ENCODE measurements around the gene MYNN.

Gene MYNN

DNA sequence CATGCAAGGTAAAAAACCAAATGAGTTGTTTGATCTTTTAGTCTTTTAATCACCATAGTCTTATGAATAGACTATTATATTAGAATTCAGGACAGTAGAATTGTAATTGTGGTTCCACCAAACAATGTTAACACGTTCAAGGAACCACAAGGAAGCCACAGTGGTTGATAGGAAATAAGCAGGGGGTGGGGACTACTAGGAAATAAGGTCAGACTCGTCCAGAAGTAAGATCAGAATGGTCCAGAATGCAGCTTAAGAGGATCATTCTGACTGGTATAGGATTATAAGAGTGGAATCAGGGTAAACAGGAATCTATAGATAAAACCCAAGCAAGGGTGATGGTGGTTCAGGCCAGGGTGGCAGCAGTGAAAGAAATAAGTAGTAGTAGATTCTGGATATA is 7.5 kb downstream of the MYNN start:
- DNase-seq, result no peak

DNA sequence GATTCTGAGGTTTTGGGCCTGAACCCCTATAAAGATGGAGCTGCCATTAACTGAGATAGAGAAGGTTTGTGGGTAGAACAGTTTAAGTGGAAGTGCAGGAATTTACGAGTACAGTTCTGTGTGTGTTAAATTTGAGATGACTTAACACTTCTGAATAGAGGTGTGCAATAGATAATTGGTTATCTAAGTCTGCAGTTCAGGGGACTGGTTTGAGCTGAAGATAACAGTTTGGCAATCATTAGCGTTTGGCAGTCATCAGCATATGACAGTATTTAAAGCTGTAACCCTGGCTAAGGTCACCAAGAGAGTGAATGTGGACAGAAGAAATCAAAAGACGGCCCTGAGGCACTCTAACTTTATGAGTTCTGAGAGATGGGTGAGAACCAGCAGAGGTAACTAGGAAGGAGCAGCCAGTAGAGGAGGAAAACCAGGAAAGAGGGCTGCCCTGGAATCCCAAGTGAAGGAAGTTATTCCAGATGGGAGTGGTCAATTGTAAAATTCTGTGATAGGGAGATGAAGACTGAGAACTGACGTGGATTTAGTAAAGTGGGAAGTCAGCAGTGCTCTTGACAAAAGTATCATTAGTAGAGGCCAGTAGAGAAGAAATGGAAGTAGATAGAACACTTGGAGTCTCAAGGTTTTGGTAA is 8.1 kb downstream of the MYNN start:
- DNase-seq, result no peak

DNA sequence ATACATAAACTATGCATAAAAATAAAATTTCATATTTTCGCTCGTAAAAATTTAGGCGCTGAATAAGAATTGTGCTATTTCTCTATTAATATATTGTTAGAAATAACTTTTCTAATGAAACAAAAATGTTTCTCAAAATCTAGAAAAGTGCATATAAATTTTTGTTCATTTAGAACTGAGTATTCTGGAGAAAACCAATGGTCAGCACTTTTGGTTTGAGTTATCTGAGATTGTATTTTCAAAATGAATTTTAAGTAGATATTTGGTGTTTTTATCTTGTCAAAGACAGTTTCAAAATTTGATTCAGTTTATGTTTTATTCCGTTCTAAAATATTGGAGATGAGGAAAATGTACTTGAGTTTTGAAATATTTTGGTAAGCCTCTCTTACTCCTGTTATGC is 13.9 kb downstream of the MYNN start:
- no peak for DNase-seq

DNA sequence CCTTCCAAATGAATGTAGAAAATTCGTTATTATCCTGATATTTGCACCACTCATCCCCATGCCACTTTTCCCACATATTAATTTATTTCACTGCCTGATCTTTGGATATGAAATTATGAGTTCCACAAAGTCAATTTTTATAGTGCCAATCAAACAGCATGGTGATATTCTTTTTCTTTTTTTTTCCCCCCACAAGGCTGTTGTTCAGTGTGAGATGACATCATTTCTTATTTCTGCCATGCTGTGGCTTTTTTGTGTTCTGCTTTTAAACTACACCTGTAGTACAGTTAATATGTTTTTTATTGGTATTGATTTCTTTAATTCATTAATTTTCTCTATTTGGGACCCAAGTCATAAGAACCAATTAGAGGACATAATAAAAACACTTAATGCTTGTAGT is 14.6 kb downstream of the MYNN start:
- no peak for DNase-seq

DNA sequence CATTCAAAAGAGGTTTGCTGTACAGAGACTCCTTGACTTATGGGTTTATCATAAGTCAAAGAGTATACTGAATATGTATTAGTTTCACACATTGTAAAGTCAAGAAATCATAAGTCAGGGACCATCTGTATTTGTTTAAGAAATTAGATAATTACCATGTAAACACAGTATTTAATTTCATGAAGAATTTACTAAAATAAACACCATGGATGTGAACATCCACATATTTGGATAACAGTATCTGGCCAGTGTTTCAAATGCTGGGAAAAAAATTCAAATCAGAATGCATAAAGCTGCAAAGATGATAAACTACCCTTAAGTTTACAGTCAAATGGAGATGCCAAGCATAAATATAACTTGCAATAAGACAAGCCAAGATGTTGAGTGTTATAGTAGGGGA is 17.0 kb downstream of the MYNN start:
- DNase-seq, result no peak

DNA sequence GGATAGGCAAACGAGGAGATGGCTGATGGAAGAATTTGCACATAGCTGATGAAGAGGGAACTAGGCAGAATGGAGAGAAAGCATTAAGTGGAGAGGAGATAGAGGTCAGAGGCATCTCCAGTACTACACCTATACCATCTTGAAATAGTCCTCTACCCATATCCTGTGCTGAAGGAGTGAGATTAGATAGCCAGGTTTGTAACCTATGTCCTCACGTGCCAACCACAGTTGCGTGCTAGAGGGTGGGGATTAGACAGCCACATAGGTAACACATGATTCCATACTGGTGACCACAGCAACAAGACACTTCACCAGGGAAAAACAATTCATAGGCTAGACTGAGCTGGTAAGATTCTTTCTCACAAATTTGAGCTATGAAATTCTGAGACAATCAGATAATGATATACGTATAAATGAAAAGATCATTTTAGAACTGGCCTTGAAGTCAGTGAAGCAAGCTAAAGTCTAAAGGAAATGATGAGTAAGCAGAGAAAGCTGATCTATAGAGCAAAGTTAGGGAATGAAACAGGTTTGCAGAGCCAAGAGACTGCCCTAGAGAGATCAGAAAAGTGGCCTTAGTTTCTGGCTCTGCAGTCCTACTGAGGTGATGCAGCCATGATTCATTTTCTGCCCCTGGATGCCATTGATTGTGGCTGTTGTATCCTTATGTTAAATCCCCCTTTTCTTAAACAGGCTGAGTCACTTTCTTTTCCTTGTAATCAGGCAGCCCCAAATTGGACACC is 17.7 kb downstream of the MYNN start:
- no peak for DNase-seq

DNA sequence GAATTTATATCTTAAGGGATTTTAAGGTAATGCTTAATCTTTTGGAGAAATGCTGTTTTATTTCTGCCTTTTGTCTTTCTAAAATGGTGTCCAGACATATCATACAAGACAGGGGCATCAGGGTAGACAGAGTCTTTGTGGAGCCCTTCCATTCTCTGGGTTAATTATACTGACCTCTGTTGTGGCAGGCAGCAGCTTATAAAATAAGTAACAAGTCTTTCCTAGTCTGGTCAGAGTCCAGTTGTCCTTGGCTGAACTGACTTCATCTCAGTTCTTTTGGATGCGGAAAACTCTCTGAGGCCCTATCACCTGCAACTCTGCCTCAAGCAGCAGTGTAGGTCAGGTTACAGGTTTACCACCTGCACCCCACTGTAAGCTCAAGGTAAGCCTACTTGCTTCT is 19.2 kb downstream of the MYNN start:
- no peak for DNase-seq

DNA sequence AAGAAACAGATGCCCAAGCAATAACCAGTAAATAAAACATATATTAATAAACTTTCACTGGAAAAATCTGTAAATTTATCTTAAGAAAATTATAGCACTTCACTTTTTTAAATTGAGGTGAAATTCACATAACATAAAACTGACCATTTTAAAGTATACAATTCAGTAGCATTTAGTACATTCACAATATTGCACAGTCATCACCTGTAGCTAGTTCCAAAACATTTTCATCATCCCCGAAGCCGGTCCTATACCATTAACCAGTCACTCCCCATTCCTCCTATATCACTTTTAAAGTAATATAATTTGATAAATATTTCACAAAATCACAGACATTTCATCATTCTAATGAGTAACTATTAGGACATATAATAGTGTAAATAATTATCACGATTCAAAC is 31.5 kb downstream of the MYNN start:
- DNase-seq, result no peak

DNA sequence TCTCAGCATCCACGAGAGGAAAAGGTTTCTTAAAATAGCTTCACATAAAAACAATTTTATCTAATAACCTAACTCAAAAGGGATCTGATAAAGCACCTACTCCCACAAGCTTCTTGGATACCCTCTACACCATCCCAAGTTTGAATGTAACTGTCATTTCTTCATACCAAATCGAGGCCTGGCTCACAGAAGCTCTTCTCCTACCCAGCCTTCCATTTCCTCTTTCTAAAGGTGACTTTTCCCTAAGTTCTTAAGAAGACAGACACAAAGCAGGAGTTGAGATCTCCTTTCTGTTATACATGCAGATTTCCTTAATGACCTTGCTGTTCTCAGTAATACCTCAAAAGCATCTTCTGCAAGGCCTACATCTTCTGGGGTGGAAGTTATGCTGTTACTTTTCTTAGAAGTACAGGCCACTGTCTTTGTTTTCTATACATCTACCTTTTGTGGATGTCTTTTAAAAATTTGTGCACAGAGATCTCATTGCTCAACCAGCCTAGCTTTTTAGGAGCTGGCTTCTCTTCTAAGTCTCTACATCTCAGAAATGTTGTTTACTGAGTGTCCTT is 36.1 kb downstream of the MYNN start:
- no peak for DNase-seq

DNA sequence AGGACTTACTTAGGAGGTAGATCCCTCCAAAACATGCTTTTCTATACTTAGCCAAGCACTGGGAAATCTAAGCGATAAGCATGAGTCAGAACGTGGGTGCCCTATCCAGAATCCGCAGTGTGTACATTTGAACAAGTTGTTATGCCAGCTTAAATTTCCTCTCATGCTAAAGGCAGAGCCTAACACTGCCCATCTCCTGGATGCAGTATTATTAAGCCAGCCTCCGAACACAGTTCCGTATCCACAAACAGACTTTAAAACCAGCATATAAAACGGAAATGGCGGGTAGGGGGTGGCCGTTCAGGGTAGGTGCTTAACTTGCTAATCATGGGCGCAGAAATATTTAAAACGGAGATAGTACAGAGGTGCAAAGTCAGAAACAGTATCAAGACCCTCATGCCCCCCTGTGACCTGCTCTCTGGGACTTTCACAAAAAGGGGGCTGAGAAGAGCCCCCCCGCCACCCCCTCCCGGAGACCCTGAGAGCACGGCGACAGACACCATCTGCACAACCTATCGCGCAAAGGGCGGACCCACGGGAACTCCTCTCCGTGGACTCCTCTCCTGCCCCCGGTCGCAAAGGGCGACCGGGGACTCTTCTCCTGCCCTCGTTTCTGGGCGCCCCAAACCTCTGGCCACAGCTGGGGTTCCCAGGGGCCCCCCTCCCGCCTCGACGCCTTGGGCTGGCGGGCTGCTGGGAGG is 38.6 kb downstream of the MYNN start:
- no peak for DNase-seq

DNA sequence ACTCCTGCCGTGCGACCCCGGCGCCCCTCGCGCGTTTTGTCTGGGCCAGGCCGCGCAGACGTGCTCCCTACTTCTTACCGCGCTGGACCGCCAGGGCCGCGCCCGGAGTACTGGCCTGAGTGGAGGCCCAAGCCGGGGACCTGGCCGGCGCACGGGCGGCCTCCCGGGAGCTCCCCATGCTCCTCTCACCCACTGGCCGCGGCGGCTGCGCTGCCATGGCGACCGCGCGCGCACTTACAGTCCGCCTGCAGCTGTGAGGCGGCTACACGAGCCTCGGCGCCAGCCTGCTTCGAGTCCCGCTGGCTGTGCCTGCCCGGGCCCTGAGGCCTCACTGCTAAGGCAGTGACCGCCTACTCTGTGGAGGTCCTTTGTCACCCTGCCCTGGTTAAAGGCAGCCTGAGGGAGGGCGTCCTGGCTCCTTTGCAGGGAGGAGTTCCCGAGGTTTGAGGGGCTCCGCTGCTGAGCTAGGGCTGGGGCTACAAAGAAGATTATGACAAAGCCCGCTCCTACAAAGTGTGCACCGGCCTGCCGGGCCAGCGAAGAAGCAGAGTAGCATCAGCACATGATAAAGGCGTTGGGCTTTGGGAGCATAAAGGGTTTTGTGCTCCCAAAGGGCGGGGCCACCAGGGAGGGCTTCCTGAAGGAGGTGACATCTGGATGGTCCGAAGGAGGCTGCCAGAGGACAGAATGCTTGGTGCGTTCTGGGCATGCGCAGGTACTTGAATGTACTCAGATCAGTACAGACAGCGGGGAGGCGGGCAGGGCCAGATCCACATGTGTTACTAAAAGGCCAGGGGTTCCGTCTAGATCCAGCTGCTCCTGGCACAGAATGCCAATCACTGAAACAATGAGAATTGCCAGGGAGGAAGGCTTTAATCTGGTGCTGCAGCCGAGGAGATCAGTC is 39.4 kb downstream of the MYNN start, which contains the start of the genes LRRC34 and LRRIQ4:
TSS of gene LRRC34 (minus strand) at position 573 of the 904 bp plus-strand sequence. CDS start at position 217, 356 bp downstream.
TSS of gene LRRIQ4 (plus strand) at position 539 of the 904 bp plus-strand sequence. CDS start 9,052 bp downstream, outside the sequence.
- DNase-seq, result no peak

DNA sequence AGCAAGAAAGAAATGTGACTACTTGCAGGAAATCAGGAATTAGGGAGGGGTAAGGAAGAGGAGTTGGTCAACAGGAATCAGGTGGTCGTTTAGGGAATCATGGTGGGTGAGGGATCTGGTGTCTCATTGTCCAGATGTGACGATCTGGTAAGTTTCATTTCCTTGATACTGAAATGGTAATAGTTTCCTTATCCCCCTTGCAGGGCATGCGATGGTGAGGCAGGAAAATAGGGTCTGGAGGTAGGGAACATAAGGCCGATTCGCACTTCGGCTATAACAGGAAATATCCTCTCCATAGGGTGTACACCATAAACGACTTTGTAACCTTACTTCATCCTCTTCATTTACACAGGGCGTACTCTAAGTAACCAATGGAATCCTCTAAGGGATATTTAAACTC is 40.1 kb downstream of the MYNN start:
- DNase-seq, result no peak

DNA sequence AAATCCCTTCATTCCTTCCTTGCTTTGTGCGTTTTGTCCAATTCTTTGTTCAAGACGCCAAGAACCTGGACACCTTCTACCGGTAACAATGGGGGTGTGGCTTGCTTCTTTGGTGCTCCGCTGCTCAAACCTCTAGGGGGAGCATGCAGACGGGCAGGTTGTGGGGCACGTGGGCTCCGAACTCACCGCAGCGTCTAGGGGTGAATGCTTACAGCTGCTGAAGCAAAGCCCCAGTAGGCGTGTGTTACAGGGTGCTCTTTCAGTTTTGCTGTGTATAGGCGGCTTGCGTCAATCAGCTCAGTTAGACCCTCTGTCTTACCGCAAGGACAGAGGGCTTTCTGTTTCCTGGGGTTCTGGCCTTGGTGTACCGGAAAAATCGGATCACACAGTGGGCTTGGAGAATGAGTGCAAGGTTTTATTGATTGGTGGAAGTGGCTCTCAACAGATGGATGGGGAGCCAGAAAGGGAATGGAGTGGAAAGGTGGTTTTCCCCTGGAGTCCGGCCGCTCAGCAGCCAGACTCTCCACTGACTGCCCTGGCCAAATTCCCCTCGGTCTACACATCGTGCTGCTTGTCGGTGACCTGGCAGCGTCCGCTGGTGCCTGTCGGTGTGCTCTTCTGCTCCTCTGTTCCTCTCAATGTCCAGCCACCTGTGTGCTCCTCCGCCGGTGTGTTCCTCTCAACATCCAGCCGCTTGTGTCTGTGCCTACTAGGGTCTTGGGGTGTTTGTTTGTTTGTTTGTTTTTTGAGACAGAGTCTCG is 40.7 kb downstream of the MYNN start:
- no peak for DNase-seq

DNA sequence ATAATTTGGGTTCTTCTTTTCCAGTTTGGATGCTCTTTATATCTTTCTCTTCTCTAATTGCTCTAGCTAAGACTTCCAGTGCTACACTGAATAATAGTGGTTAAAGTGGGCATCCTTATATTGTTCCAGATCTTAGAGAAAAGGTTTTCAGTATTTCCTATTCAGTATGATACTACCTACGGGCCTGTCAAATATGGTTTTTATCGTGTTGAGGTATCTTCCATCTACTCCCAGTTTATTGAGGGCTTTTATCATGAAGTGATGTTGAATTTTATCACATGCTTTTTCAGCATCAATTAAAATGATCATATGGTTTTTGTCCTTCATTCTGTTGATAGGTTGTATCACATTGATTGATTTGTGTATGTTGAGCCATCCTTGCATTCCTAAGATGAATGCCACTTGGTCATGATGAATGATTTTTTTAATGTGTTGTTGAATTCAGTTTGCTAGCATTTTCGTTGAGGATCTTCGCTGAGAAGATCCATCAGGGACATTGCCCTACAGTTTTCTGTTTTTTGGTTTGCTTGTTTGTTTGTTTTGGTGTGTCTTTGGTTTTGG is 42.5 kb downstream of the MYNN start:
- no peak for DNase-seq

DNA sequence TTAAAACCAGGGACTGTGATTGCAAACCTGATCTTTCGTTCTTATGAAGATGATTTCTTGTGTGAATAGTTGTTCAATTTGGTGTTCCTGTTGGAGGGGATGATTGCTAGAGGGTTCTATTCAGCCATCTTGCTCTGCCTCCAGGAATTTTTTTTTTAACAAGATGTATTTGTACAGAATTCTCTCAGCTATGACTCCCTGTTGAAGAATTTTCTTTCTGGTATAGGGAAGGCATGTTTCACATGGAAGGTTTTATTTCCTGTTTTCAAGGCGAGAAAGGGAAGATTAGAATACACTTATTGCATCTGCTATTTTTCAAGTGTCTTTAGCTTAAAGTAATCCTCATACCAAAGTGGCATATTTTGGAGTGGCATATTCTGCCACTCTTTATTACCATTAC is 45.1 kb downstream of the MYNN start:
- DNase-seq, result no peak

DNA sequence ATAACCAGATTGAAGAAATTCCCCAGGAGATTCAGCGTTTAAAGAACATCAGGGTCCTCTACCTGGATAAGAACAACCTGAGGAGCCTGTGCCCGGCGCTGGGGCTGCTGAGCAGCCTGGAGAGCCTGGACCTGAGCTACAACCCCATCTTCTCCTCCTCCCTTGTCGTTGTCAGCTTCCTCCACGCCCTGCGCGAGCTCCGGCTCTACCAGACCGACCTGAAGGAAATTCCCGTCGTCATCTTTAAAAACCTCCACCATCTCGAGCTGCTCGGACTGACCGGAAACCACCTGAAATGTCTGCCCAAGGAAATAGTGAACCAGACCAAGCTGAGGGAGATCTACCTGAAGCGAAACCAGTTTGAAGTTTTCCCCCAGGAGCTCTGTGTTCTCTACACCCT is 48.9 kb downstream of the MYNN start:
- no peak for DNase-seq

DNA sequence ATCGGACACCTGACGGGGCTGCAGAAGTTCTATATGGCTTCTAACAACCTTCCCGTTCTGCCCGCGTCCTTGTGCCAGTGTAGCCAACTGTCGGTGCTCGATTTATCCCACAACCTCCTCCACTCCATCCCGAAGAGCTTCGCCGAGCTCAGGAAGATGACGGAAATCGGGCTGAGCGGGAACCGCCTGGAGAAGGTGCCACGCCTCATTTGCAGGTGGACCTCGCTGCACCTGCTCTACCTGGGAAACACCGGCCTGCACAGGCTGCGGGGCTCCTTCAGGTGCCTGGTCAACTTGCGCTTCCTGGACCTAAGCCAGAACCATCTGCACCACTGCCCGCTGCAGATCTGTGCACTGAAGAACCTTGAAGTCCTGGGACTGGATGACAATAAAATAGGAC is 49.3 kb downstream of the MYNN start:
- no peak for DNase-seq

DNA sequence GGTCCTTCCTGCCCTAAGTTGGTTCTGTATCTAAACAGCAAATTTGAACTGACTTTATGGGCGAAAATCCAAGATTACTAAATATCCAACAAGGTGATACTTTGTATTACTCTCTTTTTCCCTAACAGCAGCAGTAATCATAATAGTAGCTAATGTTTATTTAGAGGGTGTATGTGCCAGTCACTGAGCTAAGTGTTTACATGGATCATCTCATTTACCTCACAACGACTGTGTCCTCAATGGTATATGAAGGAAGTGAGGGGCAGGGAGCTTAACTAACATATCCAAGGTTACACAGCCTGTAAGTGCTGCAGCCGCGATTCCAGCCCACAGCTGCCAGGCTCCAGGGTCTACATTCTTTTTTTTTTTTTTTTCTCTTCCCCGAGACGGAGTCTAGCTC is 49.8 kb downstream of the MYNN start:
- DNase-seq, result no peak

DNA sequence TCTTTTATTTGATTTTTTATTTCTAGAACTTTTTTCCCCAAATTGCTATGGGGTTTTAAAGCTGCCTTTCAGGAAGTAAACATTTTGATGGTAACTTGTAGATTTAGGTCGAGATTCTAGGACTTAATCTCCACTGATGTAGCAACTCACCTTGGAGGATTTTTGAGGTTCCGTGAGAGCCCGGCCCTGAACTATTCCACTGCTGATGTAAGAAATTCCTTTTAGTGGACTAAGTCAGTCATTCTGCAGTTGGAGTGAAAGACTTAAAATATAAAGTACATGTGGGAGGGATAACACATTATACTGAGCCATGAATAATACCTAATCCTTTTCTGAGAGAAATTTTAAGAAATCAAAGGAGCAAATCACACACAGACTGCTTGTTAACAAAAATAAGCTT is 52.1 kb downstream of the MYNN start:
- DNase-seq, result no peak

DNA sequence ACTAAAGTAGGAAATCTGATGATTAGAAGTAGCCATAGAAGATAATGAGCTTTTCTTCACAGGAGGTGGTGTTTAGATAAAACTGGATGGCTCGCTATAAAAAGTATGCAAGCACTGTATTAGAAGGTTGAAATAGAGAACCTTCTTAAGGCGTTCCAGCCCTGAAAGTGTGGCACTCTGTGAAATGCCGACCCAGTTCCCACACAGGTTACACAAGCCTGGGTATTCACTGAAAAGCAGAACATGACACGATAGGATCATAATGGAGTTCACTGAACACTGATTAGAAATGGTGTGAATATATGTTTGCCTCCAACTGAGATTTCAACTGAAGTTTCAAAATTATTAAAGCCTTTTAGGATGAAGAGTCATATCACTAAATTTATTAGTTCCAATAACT is 54.5 kb downstream of the MYNN start:
- DNase-seq, result no peak

DNA sequence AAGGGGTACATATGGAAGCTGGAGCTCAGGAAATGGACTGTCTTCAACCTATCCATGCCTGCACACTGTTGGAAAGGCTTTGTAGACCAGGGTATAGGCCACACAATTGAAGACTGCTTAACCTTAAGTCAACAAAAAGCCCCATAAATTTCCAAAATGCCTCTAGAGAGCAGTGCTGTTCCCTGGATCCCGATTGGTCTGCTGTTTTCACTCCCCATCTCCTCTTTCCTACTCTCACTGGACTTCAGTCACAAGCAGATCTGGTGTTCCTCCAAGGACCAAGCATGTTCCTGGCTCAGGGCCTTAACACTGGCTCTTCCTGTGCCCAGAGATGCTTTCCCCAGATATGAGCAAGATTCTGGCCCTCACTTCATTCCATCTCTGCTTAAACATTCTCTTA is 62.3 kb downstream of the MYNN start:
- no peak for DNase-seq

All from NCI-H446 treated with DMSO at 0.1 percent for 48 hours (cell line).